Prostate gland (tissue), 2 donors: Measurements from ENCODE around the gene SOX15.

Experiments used
- CTCF ChIP-seq, 4 experiments: fragments of 200-600 bp in 2 of 4; fragments of 450-650 bp in 2 of 4; sonication (generic) in 2 of 4; IDR thresholded peaks; 1 replicate in 3 of 4; 2 replicates in 1 of 4; pipeline ENCODE4 v1.5.1; 2016 to 2019; ENCODE audit warnings: antibody characterized with exemption in 4 of 4, mild to moderate bottlenecking in 2 of 4, moderate library complexity in 2 of 4
- POLR2A ChIP-seq: fragments of 450-650 bp; IDR thresholded peaks from one replicate; pipeline ENCODE4 v1.6.1; 2016; ENCODE audit warnings: antibody characterized with exemption, mild to moderate bottlenecking
- POLR2AphosphoS5 ChIP-seq: sonication (generic); formaldehyde crosslinking; IDR thresholded peaks from one replicate; pipeline ENCODE4 v1.6.1; 2017; ENCODE audit warnings: antibody characterized with exemption

- TF ChIP-seq CTCF (IDR thresholded peaks at IDR 0.05), result no peak
- no peak for TF ChIP-seq POLR2A
- TF ChIP-seq POLR2AphosphoS5, result no peak
Observed at GRCh38 chr17:7626307-7626706, 36.4 kb upstream of the SOX15 start.
